Measurements from ENCODE around the gene SLC6A7.

DNA sequence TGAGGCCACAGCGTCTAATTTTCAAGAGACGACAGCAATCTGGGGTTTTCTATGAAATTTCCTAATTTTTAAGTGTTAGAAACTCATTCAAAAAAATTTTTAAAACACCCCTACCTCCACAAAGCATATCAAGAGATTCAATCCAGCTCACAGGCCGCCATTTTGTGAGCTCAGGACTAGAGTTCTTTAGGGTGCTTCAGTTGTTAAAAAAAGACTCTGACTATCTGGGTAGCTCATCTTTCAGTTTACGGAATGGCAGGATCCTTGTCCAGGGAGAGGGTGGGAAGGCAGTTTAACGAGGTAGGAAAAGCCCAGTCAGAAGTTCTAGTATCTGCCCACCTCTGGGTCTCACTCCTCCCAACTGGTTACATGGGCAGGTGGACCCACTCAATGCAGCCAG lies 56.6 kb downstream of the SLC6A7 start:
- TF ChIP-seq EP300 (IDR thresholded peaks at IDR 0.05; ENCODE audit: borderline replicate concordance in 1 of 2, low read depth in 1 of 2, low read length in 1 of 2), result no peak
- TF ChIP-seq, protein P1, sequence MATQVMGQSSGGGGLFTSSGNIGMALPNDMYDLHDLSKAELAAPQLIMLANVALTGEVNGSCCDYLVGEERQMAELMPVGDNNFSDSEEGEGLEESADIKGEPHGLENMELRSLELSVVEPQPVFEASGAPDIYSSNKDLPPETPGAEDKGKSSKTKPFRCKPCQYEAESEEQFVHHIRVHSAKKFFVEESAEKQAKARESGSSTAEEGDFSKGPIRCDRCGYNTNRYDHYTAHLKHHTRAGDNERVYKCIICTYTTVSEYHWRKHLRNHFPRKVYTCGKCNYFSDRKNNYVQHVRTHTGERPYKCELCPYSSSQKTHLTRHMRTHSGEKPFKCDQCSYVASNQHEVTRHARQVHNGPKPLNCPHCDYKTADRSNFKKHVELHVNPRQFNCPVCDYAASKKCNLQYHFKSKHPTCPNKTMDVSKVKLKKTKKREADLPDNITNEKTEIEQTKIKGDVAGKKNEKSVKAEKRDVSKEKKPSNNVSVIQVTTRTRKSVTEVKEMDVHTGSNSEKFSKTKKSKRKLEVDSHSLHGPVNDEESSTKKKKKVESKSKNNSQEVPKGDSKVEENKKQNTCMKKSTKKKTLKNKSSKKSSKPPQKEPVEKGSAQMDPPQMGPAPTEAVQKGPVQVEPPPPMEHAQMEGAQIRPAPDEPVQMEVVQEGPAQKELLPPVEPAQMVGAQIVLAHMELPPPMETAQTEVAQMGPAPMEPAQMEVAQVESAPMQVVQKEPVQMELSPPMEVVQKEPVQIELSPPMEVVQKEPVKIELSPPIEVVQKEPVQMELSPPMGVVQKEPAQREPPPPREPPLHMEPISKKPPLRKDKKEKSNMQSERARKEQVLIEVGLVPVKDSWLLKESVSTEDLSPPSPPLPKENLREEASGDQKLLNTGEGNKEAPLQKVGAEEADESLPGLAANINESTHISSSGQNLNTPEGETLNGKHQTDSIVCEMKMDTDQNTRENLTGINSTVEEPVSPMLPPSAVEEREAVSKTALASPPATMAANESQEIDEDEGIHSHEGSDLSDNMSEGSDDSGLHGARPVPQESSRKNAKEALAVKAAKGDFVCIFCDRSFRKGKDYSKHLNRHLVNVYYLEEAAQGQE (IDR thresholded peaks at IDR 0.05; ENCODE audit: low read depth, low read length), result no peak
- no peak for TF ChIP-seq NFIC (IDR thresholded peaks at IDR 0.05; ENCODE audit: borderline replicate concordance)
- TF ChIP-seq, protein P2, sequence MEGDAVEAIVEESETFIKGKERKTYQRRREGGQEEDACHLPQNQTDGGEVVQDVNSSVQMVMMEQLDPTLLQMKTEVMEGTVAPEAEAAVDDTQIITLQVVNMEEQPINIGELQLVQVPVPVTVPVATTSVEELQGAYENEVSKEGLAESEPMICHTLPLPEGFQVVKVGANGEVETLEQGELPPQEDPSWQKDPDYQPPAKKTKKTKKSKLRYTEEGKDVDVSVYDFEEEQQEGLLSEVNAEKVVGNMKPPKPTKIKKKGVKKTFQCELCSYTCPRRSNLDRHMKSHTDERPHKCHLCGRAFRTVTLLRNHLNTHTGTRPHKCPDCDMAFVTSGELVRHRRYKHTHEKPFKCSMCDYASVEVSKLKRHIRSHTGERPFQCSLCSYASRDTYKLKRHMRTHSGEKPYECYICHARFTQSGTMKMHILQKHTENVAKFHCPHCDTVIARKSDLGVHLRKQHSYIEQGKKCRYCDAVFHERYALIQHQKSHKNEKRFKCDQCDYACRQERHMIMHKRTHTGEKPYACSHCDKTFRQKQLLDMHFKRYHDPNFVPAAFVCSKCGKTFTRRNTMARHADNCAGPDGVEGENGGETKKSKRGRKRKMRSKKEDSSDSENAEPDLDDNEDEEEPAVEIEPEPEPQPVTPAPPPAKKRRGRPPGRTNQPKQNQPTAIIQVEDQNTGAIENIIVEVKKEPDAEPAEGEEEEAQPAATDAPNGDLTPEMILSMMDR (IDR thresholded peaks at IDR 0.05), result no peak
